GM19455 (cell line): Measurements from ENCODE around the gene MORC2.

Experiments used
- ATAC-seq: cut with Tn5 transposase; IDR thresholded peaks from one replicate; pipeline ENCODE4 v1.9.1; 2021; ENCODE audit not compliant: unreplicated experiment

The MORC2 gene

GRCh38 chr22:30889996-30890480, 78.5 kb downstream of the MORC2 start:
- ATAC-seq, result no peak

- no peak for ATAC-seq
Measured at GRCh38 chr22:30889268-30889995, 79.1 kb downstream of the MORC2 start.

- no peak for ATAC-seq
Measured at GRCh38 chr22:30887861-30888260, 80.7 kb downstream of the MORC2 start.

GRCh38 chr22:30887453-30887852, 81.1 kb downstream of the MORC2 start:
- no peak for ATAC-seq

GRCh38 chr22:30885591-30885990, 83.0 kb downstream of the MORC2 start:
- no peak for ATAC-seq

- ATAC-seq, result no peak
Measured at GRCh38 chr22:30885001-30885366, 83.6 kb downstream of the MORC2 start.

- ATAC-seq, result no peak
Measured at GRCh38 chr22:30884211-30885000, 84.2 kb downstream of the MORC2 start.

- ATAC-seq, result no peak
Measured at GRCh38 chr22:30883586-30884145, 84.9 kb downstream of the MORC2 start.

GRCh38 chr22:30882974-30883533, 85.5 kb downstream of the MORC2 start:
- no peak for ATAC-seq

GRCh38 chr22:30882184-30882717, 86.3 kb downstream of the MORC2 start:
- ATAC-seq, result no peak

GRCh38 chr22:30881361-30882183, 87.0 kb downstream of the MORC2 start:
- ATAC-seq, result no peak

- no peak for ATAC-seq
Measured at GRCh38 chr22:30880847-30881246, 87.7 kb downstream of the MORC2 start.

- ATAC-seq, result no peak
Measured at GRCh38 chr22:30880181-30880601, 88.4 kb downstream of the MORC2 start.

GRCh38 chr22:30879415-30879797, 89.2 kb downstream of the MORC2 start:
- no peak for ATAC-seq

GRCh38 chr22:30878516-30879414, 89.8 kb downstream of the MORC2 start:
- no peak for ATAC-seq

GRCh38 chr22:30877662-30878515, 90.7 kb downstream of the MORC2 start:
- ATAC-seq, result no peak

GRCh38 chr22:30876915-30877553, 91.5 kb downstream of the MORC2 start:
- no peak for ATAC-seq

- no peak for ATAC-seq
Measured at GRCh38 chr22:30876221-30876751, 92.3 kb downstream of the MORC2 start.
